GM19324 (cell line): ENCODE data around the gene GMNN.
"Not testable (repeated sequence)": the region's sequence is repeated elsewhere in the genome, so short reads cannot be mapped to it uniquely, and the experiment has no call there.

Experiments
- ATAC-seq: cut with Tn5 transposase; IDR thresholded peaks from one replicate; pipeline ENCODE4 v1.9.1; 2021; ENCODE audit warnings: mild to moderate bottlenecking, moderate library complexity; ENCODE audit not compliant: unreplicated experiment, low FRiP score

Gene GMNN

DNA sequence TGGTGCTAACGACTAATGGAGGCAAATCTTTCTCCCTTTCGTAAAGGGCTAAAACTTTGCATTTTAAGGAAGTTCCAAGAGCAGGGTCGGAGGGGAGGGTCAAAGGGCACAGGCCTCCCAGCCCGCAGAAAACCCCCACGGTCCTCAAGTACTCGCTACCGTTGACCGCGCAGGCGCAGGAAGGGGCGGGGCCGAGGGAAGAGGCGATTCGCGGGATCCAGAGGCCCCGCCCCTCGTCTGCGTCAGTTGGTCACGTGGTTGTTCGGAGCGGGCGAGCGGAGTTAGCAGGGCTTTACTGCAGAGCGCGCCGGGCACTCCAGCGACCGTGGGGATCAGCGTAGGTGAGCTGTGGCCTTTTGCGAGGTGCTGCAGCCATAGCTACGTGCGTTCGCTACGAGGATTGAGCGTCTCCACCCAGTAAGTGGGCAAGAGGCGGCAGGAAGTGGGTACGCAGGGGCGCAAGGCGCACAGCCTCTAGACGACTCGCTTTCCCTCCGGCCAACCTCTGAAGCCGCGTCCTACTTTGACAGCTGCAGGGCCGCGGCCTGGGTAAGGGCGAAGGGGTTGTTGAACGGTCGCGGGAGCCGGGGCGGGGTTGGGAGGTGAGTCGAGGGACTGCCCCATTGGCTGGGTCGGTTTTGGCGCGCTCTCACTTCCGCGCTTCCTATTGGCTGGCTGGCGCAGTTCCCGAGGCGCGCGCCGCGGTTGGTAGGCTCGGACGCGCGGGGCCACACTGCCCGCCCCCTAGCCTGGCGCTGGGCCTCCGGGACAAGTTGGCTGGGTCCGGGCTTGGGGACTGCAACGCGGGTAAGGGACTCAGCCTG is at the start of gene GMNN:
Gene GMNN, plus strand, starts transcription at position 242 of the 824 bp plus-strand sequence. CDS start 2,310 bp downstream, outside the sequence.
- peak; percentile 95 for ATAC-seq

DNA sequence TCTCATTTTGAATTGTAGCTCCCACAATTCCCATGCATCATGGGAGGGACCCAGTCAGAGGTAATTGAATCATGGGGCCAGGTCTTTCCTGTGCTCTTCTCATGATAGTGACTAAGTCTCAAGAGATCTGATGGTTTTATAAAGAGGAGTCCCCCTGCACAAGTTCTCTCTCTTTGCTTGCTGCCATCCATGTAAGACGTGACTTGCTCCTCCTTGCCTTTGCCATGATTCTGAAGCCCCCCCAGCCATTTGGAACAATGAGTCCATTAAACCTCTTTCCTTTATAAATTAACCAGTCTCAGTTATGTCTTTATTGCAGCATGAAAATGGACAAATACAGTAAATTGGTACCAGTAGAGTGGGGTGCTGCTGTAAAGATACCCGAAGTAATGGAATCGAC is 44.1 kb upstream of the GMNN start:
- ATAC-seq: not testable (repeated sequence)

DNA sequence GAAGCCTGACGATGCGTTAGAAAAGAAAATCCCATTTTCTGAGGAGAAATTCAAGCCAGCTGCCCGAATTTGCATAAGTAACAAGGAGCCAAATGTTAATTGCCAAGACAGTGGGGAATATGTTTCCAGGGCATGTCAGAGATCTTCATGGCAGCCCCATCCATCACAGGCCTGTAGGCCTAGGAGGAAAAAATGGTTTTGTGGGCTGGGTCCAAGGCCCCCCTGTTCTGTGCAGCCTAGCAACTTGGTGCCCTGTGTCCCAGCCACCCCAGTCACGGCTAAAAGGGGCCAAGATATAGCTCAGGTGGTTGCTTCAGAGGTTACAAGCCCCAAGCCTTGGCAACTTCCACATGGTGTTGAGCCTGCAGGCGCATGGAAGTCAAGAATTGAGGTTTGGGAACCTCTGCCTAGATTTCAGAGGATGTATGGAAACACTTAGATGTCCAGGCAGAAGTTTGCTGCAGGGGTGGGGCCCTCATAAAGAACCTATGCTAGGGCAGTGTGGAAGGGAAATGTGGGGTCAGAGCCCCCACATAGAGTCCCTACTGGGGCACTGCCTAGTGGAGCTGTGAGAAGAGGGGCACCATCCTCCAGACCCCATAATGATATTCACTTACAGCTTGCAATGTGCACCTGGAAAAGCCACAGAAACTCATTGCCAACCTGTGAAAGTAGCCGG is 43.1 kb upstream of the GMNN start:
- not testable (repeated sequence) for ATAC-seq

DNA sequence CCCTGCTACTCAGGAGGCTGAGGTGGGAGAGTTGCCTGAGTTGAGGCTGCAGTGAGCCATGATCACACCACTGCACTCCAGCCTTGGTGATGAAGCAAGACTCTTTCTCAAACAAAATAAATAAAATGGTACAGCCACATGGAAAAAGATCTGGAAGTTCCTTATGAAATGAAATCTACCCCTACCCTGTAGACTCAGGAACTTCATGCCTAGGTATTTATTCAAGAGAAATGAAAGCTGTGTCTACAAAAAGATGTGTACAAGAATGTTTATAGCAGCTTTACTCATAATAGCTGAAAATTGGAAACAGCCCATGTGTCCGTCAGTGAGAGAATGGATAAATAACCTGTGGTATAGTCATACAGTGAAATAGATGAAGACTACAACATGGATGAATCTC is 40.6 kb upstream of the GMNN start:
- no peak for ATAC-seq

DNA sequence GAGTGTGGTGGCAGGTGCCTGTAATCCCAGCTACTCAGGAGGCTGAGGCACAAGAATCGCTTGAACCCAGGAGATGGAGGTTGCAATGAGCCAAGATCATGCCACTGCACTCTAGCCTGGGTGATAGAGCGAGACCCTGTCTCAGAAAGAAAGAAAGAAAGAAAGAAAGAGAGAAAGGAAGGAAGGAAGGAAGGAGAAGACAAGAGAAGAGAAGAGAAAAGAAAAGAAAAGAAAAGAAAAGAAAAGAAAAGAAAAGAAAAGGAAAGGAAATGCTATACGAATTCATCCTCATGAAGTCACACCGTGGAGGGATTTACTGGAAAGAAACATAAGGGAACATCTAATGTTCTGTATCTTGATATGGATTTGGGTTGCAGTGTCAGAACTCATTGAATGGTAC is 40.0 kb upstream of the GMNN start:
- not testable (repeated sequence) for ATAC-seq

DNA sequence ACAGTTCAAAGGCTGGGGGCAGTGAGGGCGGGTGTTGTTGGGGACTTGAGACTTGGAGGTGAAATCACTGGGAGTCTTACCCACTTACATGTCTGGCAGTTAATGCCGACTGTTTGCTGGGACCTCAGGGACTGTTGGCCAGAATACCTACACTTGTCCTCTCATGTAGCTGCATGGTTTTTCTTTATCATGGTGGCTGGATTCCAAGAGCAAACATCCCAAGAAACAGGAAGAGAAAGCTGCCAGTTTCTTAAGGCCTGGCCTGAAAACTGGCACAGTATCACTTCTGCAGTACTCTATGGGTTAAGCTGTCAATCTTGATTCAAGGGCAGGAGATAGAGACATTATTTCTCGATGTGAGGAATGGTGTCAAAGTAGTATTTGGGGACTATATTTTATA is 36.0 kb upstream of the GMNN start:
- no peak for ATAC-seq

DNA sequence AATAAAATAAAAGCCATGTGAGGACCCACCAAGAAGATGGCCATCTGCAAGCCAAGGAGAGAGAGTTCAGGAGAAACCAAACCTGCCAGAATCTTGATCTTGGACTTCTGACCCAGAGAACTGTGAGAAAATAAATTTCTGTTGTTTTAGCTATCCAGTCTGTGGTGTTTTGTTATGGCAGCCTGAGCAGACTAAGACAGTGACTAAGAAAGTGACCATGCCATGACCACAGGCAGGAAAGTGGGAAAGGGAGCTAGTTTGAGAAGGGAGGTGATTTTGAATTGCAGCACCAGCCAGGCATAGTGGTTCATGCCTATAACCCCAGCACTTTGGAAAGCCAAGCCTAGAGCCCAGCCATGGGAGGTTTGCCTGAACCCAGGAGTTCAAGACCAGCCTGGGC is 33.9 kb upstream of the GMNN start:
- no peak for ATAC-seq

DNA sequence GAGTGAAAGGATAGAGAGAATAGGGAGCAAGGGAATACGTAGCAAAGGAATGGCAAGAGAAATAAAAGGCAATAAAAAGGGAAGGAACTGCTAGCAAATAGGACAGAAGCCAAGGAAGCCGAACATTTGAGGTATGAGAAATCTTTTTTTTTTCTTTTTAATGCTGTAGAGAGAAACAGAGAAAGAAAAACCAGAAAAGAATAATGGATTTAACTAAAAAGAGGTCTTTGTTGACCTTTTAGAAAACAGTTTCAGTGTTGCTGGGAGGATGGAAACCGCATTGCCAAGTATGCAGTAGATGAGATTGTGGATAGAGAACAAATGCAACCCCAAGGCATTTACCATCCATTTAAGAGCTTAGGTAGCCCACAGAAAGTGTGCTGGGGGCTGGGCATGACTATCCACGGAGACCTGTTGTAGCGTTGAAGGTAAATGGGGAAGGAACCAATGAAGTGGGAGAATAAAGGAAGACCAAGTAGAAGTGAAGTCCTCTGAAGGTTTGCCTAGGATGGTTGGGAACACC is 32.5 kb upstream of the GMNN start:
- ATAC-seq: no peak

DNA sequence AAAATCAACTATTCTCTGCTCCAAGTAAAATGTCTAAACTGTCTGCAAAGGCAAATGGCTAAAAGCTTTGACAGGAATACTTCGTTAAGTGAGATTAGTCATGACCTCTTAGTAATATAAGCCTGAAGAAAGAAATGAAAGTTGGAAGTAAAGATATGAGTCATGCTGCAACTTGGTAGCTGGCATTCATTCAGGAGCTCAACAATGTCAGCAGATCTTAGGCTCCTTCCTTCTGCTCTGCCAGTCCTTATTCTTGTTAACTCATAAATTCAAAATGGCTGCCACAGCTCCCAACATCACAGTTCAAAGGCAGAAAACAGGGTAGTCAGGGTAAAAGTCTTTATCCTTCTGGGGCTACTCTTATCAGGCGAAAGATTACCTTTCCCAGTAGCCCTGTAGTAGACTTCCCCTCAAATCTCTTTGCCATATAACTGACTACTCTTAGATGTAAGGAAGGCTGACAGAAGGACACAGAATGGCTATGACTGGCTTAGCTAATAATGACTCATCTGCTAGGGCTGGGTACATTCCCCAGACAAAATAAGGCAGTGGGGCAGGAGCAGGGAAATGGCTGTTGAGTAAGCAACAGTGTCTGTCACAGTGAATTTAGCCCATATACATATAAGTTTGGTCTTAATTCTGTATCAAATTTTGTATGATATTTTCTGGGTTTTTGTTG is 31.3 kb upstream of the GMNN start:
- peak; percentile 62 for ATAC-seq

DNA sequence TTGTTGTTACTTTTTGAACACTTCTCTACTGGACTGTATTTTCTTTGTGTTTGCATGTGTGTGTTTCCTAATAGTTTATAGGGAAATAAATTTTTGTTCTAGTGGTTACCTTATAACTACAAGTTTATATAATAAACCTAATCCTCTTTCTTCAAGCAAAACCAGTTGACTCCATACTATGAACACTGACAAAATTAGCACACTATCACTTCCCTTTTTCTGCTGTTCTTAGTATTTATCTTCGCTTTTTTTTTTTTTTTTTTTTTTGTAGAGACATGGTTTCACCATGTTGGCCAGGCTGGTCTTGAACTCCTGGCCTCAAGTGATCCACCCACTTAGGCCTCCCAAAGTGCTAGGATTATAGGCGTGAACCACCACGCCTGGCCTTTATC is 30.8 kb upstream of the GMNN start:
- ATAC-seq: peak; percentile 28

DNA sequence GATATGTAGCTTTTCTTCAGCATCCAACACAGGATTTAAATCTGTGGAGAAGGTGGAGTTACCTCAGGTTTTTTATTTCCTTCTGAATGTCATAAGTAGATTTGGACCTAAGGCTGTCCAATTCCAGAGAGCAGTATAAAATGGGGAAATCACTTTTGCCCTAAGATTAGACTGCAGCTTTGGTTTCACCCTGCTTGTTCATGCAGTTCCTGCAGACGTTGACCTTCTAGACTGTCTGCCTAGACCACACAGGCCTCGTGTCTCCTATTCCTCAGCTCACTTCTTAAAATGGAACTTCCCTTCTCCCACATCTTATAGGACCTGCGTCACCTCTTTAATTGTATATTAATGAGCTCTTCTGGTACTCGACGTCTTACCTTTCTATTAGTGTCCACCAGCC is 29.8 kb upstream of the GMNN start:
- no peak for ATAC-seq

DNA sequence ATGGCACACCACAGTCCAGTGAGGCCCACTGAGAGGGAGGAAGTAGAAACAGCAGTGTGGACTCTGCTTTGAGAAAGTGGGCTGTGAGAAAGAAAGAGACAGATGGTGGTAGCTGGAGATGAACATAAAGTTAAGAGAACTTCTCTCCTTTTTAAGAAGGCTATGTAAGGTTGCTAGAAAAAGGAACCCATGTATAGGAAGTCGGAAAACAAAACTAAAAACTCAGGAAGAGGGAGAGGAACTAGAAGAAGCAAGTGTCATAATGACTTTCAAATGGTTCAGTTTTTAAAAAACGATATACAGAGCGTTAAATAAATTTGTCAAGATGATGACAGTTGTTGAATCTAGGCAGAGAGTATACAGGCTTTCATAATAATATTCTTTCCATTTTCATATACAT is 25.4 kb upstream of the GMNN start:
- no peak for ATAC-seq

DNA sequence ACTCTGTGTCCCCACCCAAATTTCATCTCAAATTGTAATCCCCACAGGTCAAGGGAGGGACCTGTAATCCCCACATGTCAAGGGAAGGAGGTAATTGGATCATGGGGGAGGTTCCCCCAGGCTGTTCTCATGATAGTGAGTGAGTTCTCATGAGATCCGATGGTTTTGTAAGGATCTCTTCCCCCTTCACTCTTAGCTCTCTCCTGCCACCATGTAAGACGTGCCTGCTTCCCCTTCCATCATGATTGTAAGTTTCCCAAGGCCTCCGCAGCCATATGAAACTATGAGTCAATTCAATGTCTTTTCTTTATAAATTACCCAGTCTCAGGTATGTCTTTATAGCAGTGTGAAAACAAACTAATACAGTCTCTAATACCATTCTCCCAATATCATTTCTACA is 23.9 kb upstream of the GMNN start:
- ATAC-seq: not testable (repeated sequence)

DNA sequence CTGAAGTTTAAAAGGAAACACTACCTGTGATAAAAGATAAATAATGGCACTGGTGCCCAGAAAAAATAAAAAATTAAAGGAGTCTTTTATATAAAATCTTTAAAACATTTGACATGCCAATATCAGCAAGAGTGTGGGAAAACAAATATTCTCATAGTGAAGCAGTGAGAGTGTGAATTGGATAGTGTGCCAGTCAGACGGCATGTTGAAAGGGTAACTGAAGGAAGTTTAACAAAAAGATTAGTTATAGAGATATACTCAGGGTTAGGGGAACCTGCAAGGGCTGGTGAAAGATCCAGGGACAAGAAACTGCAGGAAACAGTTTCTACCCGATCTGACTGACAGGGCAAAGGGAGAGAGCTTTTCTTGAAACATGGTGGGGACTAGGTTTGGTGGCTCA is 22.2 kb upstream of the GMNN start:
- ATAC-seq: no peak

DNA sequence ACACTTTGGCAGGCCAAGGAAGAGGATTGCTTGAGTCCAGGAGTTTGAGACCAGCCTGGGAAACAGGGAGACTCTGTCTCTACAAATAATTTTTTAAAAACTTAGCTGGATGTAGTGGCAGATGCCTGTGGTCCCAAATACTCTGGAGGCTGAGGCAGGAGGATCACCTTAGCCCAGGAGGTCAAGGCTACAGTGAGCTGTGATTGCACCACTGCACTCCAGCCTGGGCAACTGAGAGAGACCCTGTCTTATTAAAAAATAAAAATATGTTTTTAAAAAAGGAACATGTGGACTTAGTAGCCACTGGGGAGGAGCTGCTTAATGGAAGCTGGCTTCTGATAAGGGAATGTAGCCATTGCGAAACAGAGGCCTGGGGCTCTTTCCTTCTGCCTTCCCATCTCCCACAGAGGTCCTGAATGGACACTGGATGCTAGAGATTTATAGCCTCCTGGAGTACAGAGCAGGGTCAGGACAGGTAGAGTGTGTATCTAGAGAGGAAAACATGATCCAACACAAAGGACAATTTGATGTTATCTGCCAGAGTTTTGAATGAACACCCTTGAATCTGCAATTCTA is 21.7 kb upstream of the GMNN start:
- ATAC-seq: no peak

DNA sequence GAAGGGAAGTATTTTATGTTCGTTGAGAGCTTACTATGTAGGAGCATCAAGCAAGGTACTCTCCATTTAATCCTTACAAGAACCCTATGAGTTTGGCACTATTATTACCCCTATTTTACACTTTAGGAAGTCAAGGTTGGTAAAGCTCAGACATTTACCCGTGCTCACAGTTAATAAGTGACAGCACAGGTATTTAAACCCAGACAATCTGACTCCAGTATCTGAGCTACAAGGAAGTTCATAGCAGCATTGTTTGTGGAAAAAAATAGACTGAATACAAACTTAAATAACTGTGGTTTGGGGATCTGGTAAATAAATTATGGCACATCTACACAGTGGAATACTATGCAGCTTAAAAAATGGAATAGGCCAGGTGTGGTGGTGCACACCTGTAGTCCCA is 21.2 kb upstream of the GMNN start:
- ATAC-seq: no peak

DNA sequence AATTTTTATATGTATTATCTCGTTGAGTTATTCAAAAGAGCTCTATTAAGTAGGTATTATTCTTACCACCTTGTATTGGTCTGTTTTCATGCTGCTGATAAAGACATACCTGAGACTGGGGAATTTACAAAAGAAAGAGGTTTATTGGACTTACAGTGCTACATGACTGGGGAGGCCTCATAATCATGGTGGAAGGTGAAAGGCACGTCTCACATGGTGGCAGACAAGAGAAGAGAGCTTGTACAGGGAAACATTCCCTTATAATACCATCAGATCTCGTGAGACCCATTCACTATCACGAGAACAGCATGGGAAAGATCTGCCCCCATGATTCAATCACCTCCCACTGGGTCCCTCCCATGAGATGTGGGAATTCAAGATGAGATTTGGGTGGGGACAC is 20.4 kb upstream of the GMNN start:
- ATAC-seq: not testable (repeated sequence)

DNA sequence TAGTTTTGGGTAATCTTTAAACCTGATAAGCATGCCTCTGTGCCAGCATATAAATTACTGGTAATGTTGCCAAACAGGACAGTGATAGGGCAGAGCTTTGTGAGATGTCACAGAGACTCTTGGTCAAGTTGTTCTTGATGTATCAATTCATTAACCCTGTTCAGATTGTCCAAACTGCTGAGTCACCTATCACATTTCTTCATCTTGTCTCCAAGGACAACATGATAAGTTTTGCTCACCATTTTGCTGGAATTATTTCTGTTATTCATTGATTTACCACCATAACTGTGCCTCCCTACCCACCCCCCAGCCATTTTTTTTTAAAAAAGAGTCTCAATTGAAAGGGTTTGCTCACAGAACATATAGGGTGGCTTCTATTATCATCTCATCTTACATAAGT is 19.5 kb upstream of the GMNN start:
- no peak for ATAC-seq

DNA sequence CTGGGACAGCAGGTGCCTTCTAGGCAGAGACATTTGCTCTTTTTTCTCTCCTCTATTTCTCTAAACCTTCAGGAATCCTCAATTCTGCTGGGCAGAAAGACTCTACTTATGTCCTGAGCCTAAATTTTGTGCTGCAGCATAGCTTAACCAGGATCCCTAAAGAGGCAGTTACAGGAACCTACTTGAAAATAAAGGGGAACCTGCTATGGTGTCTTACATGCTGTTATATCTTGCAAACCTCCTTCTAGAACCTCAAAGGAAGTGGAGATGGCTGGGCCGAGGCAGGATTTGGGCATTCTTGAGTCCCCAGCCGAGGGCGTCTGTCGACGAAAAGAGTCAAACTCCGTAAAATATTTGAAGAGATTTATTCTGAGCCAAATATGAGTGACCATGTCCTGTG is 17.1 kb upstream of the GMNN start:
- no peak for ATAC-seq

DNA sequence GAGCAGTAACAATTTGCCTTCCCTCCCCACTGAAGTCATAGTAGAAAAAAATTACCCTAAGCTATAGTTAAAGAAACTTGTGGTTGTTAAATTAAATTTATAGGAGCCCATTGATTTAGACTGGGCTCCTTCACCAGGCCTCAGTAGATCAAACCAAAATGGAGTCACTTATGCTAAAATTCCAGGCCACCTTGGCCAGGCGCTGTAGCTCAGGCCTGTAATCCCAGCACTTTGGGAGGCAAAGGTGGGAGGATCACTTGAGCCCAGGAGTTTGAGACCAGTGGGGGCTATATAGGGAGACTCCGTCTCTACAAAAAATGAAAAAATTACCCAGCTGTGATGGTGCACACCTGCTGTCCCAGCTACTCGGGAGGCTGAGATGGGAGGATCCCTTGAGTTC is 15.0 kb upstream of the GMNN start:
- no peak for ATAC-seq

DNA sequence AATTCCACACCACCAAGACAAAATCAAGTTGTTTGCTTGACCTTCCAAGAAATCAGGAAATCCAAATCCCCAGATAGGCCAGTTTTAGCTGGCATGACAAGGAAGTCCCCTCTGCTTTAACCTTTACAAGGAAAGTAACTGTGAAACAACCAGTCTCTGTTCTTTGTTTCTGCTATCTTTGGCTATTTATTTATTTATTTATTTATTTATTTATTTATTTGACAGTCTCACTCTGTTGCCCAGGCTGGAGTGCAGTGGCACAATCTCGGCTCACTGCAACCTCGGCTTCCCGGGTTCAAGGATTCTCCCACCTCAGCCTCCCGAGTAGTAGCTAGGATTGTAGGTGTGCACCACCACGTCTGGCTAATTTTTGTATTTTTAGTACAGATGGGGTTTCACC is 14.5 kb upstream of the GMNN start:
- ATAC-seq: no peak
